IPS-20b (cell line): ENCODE data around the gene TAPBP.
"Not testable (repeated sequence)": the region's sequence is repeated elsewhere in the genome, so short reads cannot be mapped to it uniquely, and the experiment has no call there.

Experiments used
- H3K27ac ChIP-seq: one replicate; pipeline ENCODE4 v1.5.1; 2013; ENCODE audit warnings: low read length
- H3K27me3 ChIP-seq: 2 replicates; pipeline ENCODE4 v1.6.1; 2013; ENCODE audit warnings: mild to moderate bottlenecking, low read length, inconsistent platforms; ENCODE audit not compliant: insufficient read depth
- H3K36me3 ChIP-seq: 2 replicates; pipeline ENCODE4 v1.6.1; 2013; ENCODE audit warnings: low read depth, mild to moderate bottlenecking, inconsistent platforms, low read length, moderate library complexity; ENCODE audit not compliant: insufficient read depth
- H3K4me1 ChIP-seq: 2 replicates; pipeline ENCODE4 v1.6.1; 2013; ENCODE audit warnings: mild to moderate bottlenecking, control low read depth, inconsistent platforms, low read length, moderate library complexity; ENCODE audit not compliant: insufficient read depth
- H3K4me3 ChIP-seq: 2 replicates; pipeline ENCODE4 v1.5.1; 2013; ENCODE audit warnings: mild to moderate bottlenecking, low read length, inconsistent platforms
- H3K9ac ChIP-seq: 2 replicates; pipeline ENCODE4 v1.6.1; 2013; ENCODE audit warnings: low read depth, mild to moderate bottlenecking, inconsistent platforms, low read length, moderate library complexity
- H3K9me3 ChIP-seq: 2 replicates; pipeline ENCODE4 v1.6.1; 2013; ENCODE audit warnings: mild to moderate bottlenecking, low read depth, low read length, inconsistent platforms; ENCODE audit not compliant: insufficient read depth

Gene TAPBP

DNA sequence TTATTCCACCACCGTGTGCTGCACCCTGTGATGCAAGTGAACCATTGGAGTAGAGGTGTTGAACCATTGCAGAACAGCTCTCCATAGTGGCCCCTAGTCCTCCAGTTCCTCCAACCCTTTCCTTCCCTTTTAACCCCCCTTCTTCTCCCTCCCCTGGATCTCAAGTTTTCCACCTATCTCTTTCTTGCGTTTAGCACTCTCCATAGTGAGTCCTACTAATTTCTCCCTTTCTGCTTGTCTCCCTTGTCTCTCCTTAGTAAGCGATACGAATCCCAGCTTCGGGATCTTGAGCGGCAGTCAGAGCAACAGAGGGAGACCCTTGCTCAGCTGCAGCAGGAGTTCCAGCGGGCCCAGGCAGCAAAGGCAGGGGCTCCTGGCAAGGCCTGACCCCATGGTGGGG is 23.4 kb downstream of the TAPBP start:
- Histone ChIP-seq H3K9ac (peak overlapping the region; percentile 89; the same call in 1 of the 2 replicates), H3K36me3 (peaks cover 59% of the 10 kb centered on the region), H3K4me1 (peaks cover 8% of the 10 kb centered on the region; the same call in 1 of the 2 replicates), H3K4me3 (peak overlapping the region; percentile 94), H3K27ac (no peak overlapping the region), H3K9me3 (no peaks in the 10 kb centered on the region), H3K27me3 (no peaks in the 10 kb centered on the region)

DNA sequence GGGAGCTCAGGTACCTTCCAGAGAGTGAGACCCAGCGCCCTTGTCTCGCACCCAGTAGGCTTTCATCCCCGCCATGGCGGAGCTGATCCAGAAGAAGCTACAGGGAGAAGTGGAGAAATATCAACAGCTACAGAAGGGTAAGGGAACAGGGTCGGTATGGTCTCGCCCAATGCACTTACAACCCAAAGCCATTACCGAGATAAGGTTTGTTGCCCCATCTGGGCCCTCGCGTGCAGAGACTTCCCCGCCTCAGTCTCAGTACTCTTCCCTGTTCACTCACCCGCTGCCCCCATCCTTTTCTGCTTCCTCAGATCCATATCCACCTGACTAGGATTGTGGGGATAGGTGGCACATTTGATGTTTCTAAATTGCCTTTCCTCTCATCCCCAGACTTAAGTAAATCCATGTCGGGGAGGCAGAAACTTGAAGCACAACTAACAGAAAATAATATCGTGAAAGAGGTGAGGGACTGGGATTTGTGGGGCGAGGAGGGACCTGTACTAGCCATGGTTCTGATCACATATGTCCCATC is 24.0 kb downstream of the TAPBP start:
- Histone ChIP-seq H3K4me3 (peak overlapping the region; percentile 94), H3K36me3 (peaks cover 65% of the 10 kb centered on the region), H3K9ac (peak overlapping the region; percentile 89), H3K9me3 (no peaks in the 10 kb centered on the region), H3K4me1 (peaks cover 8% of the 10 kb centered on the region; the same call in 1 of the 2 replicates), H3K27ac (peak overlapping the region; percentile 11), H3K27me3 (no peaks in the 10 kb centered on the region)

DNA sequence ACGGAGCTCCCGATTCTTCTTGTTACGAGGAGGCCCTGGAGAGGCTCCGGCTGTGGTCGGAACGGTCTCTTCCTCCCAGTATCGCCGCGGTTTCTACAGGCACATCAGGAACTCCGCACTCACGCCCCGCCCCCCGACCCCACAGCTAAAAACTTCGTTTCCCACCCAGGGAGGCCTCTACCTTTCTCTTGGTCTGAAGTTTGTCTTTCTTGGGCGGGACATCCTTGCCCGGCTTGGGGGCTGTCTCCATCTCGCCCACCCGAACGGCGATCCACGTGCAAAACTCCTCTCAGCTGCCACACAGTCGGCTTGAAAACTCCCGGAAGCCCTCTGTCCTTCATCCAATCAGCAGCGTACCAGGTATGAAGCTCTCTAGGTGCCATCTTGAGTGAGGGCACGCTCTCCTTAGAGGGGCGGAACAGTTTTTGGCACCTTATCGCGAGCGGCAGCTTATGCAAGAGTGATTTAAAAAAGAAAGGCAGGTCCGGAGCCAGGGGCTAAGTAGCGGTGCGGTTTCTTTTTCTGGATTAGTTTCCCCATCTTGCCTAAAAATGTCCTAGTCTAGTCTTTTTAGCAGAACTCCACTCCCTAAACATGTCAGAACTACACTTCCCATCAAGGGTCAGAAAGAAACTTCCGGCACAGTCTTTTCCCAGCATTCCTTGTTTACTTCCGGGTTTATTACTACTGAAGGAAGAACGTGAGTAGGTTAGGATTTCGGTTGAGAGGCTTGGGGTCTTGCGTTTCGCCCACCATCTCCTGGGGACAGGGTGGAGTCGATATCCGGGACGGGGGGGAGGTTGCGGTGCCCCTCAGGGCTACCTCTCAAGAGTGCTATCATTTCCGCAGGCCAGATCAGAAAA is 24.7 kb downstream of the TAPBP start, which contains the start of the genes PFDN6 and WDR46:
Gene PFDN6, plus strand, starts transcription at position 681 of the 863 bp plus-strand sequence. CDS start 256 bp downstream, outside the sequence.
Gene WDR46, minus strand, starts transcription at position 319 of the 863 bp plus-strand sequence. Its CDS starts 69 bp downstream, at position 250.
- H3K4me1 ChIP-seq = peaks cover 8% of the 10 kb centered on the region; the same call in 1 of the 2 replicates
- H3K9me3 ChIP-seq = no peaks in the 10 kb centered on the region
- H3K27ac ChIP-seq = peak within 1 kb of the TSS; percentile 11
- H3K27me3 ChIP-seq = no peaks in the 10 kb centered on the region
- H3K9ac ChIP-seq = peak within 1 kb of the TSS; percentile 89
- H3K4me3 ChIP-seq = peak within 1 kb of the TSS; percentile 94
- H3K36me3 ChIP-seq = peaks cover 67% of the 10 kb centered on the region

DNA sequence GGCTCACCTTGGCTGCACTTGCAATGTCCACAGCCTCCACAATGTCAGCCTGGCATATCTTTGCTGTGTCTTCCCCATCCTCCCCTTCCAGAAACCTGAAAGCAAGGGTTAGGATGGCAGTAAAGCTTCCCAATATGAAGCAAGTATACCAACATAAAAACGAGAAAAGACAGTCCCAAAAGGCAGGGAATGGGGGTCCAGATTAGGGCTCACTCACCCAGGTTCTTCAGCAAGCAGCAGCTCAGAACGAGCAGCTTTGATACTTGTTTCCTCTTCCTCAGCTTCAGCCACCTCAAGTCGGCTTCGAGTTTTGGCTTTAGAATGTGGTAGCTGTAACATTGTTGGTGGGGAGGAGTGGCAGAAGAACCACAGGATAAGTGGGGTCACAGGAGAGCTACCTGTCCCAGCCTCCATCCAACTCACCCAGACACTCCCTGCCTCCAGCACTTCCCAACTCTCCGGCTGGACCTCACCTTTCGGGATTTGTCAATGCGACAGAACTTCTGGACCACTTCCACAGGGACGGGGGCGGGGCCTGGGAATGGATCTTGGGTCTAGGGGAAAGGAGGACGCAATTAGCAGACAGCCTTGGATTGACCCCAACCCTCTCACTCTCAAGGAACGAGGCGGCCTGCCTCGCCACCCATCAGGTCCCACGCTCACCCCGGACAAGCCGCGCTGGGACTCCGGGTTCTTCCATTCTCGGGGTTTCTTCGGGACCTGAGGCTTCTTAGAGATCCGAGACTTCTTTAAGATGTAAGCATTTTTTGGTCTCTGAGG is 25.5 kb downstream of the TAPBP start:
- Histone ChIP-seq H3K27ac (no peak overlapping the region), H3K27me3 (no peaks in the 10 kb centered on the region), H3K9ac (peak overlapping the region; percentile 89; the same call in 1 of the 2 replicates), H3K36me3 (peaks cover 70% of the 10 kb centered on the region), H3K4me1 (peaks cover 8% of the 10 kb centered on the region; the same call in 1 of the 2 replicates), H3K4me3 (peak overlapping the region; percentile 94), H3K9me3 (no peaks in the 10 kb centered on the region)

DNA sequence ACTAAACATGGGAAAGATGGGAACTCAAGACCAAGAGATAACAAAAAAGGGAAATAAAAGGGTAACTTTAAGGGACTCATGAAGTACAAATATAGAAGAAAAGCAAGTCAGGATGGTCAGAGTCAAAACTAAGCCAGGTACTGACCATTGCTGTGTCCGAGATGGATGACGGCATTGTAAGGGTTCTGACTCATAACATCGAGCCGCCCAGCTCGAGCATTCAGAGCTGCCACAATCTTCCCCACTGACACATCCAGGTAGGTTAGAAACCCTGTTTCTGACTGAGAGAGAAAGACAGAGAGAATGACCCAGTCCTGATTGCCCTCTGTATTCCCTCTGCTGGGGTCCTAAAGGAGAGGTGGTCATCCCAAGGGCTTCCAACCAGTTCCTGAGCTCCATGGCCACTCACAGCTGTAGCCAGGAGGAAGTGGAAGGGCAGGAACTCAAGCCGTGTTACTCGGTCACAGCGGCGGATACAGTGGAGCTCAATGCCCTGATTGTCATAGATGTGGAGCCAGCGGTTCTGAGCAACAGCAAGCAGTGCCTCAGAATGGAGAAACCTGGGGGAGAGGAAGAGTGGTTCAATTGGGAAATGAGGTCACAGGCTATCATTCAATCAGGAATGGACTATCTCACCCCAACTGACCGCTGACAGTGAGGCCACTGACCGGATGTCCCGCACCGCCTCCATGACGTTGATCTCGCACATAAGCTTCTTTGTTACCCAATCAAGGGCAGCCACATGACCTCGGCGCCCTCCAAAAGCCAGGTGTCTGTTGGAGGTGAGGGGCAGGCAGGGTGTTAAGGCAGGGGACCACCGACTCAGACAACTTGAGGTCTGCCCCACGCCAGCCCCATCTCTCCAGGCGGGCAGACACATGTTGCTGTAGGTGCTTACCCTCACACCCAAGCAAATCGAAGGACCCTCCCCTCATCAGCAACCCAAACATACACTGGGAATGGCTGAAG is 26.6 kb downstream of the TAPBP start:
- Histone ChIP-seq H3K4me1 (peaks cover 8% of the 10 kb centered on the region; the same call in 1 of the 2 replicates), H3K27me3 (no peaks in the 10 kb centered on the region), H3K36me3 (peaks cover 66% of the 10 kb centered on the region), H3K9ac (no peak overlapping the region), H3K27ac (no peak overlapping the region), H3K4me3 (no peak overlapping the region), H3K9me3 (no peaks in the 10 kb centered on the region)

DNA sequence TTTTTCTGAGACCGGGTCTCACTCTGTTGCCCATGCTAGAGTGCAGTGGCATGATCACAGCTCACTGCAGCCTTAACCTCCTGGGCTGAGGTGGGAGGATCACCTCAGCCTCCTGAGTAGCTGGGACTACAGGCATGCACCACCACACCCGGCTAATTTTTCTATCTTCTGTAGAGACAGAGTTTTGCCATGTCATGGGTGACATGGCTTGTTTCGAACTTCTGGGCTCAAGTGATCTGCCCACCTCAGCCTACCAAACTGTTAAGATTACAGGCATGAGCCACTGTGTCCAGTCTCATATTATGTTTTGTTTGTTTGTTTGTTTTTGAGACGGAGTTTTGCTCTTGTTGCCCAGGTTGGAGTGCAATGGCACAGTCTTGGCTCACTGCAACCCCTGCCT is 28.7 kb downstream of the TAPBP start:
- not testable (repeated sequence) for H3K9ac ChIP-seq, H3K4me3 ChIP-seq, H3K9me3 ChIP-seq, H3K27ac ChIP-seq, H3K27me3 ChIP-seq, H3K4me1 ChIP-seq
- peaks cover 68% of the 10 kb centered on the region for H3K36me3 ChIP-seq

DNA sequence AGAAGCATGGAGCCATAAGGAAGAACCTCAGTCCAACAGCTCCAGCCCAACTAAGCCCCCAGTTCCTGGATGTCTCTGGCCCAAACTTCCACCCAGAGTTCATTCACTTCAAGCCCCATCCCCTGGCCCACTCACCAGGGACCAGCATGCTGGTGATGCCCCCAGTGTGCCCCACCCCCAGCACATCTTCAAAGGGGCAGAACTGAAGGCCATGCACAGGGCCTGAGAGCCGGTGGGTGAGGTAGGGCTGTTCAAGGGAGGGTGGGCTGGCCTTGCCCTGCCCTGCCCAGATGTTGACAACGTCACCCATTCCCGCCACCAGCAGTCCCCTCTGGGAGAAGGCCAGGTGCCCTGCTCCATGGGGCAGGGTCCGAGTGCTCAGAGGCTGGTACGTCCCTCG is 33.3 kb downstream of the TAPBP start:
- Histone ChIP-seq H3K9ac (no peak overlapping the region), H3K27me3 (no peaks in the 10 kb centered on the region), H3K27ac (no peak overlapping the region), H3K36me3 (peaks cover 79% of the 10 kb centered on the region), H3K4me1 (peaks cover 3% of the 10 kb centered on the region; the same call in 1 of the 2 replicates), H3K9me3 (no peaks in the 10 kb centered on the region), H3K4me3 (no peak overlapping the region)

DNA sequence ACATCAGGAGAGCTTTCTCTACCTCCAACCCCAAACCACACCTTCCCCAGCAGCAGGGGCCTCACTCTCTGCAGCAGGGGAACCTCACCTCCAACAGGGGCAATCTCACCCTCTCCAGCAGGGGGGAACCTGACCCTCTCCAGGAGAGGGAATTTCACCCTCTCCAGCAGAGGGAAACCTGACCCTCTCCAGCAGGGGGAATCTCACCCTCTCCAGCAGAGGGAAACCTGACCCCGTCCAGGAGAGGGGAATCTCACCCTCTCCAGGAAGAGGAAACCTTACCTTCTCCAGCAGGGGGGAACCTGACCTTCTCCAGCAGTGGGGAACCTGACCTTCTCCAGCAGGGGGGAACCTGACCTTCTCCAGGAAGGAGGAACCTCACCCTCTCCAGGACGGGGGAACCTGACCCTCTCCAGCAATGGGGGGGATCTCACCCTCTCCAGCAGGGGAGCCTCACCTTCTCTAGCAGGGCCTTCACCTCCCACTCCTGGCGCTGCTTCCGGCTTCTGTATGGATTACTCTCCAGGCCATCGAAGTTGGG is 33.8 kb downstream of the TAPBP start:
- Histone ChIP-seq H3K36me3 (peaks cover 80% of the 10 kb centered on the region), H3K9ac (no peak overlapping the region), H3K27ac (no peak overlapping the region), H3K9me3 (no peaks in the 10 kb centered on the region), H3K4me3 (no peak overlapping the region), H3K27me3 (no peaks in the 10 kb centered on the region), H3K4me1 (peaks cover 3% of the 10 kb centered on the region; the same call in 1 of the 2 replicates)

DNA sequence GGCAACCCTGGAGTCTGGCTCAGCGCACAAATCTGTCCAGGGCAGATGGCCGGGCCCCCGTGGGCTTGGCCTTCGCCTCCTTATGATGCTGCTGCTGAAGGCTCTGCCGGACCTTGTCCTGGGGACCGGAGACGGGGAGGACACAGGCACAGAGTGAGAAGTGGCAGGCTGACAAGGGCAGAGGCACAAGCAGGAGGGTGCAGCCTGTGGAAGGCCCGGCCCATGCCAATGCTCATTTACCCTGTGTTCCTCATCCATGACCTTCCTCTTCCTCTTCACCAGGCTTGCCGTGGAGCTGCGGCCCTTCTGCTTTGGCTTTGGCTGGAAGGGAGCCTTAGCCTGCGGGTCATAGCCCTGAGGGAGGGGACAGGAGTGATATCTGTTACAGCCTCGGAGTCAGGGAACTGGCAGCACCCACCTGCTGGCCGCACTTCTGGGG is 34.6 kb downstream of the TAPBP start:
- H3K9ac ChIP-seq = no peak overlapping the region
- no peak overlapping the region for H3K4me3 ChIP-seq
- H3K9me3 ChIP-seq = no peaks in the 10 kb centered on the region
- H3K27ac ChIP-seq = no peak overlapping the region
- H3K4me1 ChIP-seq = peaks cover 8% of the 10 kb centered on the region
- peaks cover 80% of the 10 kb centered on the region for H3K36me3 ChIP-seq
- no peaks in the 10 kb centered on the region for H3K27me3 ChIP-seq

DNA sequence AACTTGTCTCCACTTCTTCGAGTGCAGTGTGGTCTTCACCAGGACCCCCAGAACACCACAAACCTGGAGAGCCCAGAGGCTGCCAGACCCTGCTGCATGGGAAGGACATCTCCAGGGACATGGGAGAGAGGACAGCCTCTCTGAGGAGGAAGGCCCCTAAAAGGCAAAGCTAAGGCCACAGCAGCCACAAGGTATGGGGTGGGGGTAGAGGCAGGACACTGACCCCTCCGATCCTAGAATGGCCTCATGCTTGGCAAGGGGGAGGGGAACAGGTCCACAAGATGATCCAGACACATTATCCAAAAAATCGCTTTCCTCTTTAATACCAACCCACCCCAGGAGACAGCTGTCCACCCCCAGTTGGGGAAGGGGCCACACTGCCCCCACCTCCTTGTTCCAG is 35.1 kb downstream of the TAPBP start:
- H3K4me1 ChIP-seq = peaks cover 13% of the 10 kb centered on the region
- H3K9ac ChIP-seq = no peak overlapping the region
- H3K36me3 ChIP-seq = peaks cover 80% of the 10 kb centered on the region
- H3K9me3 ChIP-seq = no peaks in the 10 kb centered on the region
- no peaks in the 10 kb centered on the region for H3K27me3 ChIP-seq
- no peak overlapping the region for H3K27ac ChIP-seq
- H3K4me3 ChIP-seq = no peak overlapping the region
